ENCODE results near the gene ZDHHC17.
A peak's percentile ranks its signal among the peaks of the same experiment; 100 is the strongest.
"Not testable (repeated sequence)": the region's sequence is repeated elsewhere in the genome, so short reads cannot be mapped to it uniquely, and the experiment has no call there.

ZDHHC17 gene

DNA sequence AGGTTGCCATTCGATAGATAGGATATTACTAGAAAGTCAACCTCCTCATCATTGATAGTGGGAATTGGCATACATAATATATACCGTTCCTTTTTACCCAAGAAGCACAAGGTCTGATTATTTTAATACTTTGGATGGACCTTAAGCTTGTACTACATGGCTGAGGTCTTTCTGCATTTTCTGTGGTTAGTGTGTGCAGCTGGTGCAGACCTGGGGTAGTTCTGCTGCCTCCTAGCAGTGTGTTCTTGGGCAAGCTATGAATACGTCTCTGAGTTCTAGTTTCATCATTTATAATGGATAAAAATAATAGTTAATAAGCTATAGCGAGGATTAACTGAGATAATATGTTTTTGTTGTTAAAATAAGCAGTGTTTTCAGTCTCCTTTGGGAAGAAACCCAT lies 2.2 kb downstream of the ZDHHC17 start:
- no peak for DNase-seq (ENCODE audit: low read depth)

DNA sequence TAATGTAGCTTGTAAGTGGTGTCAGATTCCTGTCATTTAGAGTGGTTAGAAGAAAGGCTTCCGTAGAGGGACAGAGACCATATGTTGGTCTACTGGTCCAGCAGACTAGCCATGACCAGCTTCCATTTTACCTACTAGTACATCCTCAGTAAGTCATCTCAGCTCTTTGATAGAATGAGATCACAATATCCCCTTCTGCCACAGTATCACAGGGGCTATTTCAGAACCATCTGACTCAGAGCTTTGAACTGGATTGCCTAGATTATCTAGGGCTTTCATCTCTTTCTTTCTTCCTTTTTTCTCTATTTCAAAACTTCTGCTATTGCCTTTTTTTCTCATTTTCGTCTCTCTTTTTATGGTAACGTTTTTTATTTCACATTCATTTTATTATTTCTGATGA lies 4.7 kb downstream of the ZDHHC17 start:
- peak; percentile 31 for DNase-seq (ENCODE audit: low read depth)

DNA sequence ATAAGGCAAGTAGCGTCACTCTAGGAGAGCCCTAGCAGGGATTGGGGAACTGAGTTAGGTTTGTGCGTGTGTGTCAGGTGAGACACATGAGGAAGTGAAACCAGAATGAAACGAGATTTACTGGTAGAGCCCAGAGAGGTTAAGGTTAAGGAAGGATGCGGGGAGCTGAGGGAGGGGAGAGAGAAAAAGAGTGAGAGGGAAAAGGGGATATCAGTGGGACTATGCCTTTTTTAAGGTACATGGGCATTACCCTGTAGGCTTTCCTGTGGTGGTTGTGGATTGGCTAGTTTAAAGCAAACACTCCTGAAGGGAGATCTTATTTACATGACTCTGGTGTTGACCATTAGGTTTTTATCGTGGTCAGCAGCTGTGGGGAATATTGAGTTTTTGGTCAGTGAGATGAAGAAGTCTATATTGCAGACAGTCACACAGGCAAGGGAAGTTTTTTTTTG lies 13.9 kb downstream of the ZDHHC17 start:
- no peak for DNase-seq (ENCODE audit: low read depth)

DNA sequence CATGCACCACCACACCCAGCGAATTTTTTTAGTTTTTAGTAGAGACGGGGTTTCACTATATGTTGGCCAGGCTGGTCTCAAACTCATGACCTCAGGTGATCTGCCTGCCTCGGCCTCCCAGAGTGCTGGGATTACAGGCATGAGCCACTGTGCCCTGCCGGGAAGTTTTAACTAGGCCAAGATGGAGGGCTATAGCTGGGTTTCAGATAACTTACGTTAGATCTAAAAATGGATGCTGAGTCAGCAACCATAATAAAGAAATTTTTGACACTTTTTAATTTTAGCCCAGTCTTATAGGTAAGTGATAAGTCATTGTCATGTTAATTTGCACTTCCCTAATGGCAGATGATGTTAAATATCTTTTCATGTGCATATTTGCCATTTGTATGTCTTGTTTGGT lies 14.4 kb downstream of the ZDHHC17 start:
- no peak for DNase-seq (ENCODE audit: low read depth)

DNA sequence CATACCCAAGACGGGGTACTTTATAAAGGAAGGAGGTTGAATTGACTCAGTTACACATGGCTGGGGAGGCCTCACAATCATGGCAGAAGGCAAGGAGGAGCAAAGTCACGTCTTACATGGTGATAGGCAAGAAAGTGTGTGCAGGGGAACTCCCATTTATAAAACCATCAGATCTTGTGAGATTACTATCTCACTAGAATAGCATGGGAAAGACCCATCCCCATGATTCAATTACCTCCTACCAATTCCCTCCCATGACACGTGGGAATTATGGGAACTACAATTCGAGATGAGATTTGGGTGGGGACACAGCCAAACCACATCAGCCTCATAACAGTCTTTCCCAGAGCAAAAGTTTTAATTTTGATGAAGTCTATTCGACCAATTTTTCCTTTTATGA lies 15.4 kb downstream of the ZDHHC17 start:
- not testable (repeated sequence) for DNase-seq (ENCODE audit: low read depth)

DNA sequence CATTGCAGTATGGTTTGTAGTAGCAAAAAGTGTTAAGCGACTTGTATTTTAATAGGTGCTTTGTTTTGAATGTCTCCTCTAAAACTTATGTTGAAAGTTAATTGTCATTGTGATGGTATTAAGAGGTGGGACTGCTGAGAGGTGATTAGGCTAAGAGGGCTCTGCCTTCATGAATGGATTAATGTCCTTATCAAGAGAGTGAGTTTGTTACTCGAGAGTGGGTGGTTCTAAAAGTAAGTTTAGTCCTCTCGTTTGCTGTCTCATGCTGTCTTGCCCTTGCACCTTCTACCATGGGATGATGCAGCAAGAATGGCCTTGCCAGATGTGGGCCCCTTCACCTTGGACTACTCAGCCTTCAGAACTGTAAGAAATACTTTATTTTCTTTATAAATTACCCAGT lies 17.4 kb downstream of the ZDHHC17 start:
- no peak for DNase-seq (ENCODE audit: low read depth)

DNA sequence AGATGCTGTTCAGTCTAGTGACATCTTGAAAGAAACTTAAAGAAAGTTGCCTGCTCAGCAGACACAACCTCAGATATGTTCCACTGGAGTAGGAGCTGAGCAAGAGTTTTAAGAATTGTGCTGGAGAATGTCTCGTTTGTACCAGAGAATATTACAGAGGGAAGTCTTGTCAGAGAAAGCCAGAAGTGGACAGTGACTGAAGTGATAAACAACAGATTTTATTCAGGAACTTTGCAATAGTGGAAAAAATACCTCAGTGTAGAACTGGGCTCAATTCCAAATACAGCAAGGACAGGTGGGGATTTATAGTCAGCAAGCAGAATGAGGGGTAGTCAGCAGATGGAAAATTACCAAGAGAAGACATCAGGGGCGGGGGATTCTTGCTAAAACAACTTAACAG lies 18.6 kb downstream of the ZDHHC17 start:
- no peak for DNase-seq (ENCODE audit: low read depth)

DNA sequence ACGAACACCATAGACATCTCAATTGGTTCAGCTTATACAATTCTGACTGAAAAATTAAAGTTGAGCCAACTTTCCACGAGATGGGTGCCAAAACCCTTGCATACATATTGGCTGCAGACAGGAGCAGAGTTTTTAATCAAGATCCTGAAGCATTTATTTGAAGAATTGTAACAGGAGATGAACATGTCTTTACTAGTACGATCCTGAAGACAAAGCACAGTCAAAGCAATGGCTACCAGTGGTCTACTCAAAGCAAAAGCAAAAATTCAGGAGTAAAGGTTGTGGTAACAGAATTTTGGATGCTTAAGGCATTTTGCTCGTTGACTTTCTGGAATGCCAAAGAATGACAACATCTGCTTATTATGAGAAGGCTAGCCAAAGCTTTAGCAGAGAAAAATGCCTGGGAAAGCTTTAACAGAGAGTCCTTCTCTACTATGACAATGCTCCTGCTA lies 20.7 kb downstream of the ZDHHC17 start:
- DNase-seq (ENCODE audit: low read depth), result peak; percentile 87

DNA sequence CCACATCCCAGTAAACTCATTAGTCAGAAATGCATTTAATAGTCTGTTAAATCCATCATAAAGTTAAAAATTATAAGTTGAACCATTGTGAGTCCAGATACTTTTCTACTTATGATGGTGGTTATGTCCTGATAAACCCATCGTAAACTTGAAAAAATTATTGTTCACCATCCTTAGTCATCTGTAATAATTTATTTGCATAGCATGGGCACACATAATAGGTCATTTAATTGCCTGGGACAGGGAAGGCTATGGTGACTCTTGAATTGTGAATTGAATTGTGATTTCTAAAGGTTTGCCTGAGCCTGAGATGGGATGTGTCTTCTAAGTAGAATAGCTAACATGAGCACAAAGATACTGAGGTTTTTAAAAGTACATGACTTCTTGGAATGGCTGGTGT lies 21.5 kb downstream of the ZDHHC17 start:
- peak; percentile 18 for DNase-seq (ENCODE audit: low read depth)

DNA sequence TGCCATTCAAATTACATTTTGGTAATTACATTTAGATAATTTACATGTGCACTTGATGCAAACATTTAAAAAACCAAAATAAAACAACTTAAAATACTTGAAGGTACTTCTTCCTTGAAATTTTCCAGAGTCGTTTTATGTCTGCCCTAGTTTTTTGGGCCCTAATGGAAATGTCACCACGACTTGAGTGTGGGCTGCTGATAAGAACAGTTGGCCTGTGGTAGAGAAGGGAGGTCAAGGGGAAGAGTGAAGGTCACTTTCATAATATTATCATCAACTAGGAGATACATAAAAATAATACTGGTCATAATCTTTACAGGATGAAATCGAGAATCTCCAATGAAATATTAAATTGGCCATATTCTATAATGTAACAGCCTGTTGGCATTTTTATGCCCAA lies 23.1 kb downstream of the ZDHHC17 start:
- DNase-seq (ENCODE audit: low read depth), result no peak

DNA sequence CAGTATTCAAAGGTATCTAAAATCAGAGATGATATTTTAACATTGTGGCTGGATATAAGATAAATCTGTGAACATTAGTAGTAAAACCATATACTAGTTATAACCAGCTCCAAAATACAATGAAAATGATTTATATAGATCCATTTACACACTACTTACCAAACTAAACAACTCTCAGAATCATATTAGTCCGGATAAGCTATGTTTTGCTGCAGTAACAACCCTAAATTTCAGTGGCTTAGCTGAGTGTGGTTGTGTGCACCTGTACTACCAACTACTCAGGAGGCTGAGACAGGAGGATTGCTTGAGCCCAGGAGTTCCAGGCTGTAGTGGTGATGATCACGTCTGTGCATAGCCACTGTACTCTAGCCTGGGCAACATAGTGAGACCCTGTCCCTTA lies 23.8 kb downstream of the ZDHHC17 start:
- no peak for DNase-seq (ENCODE audit: low read depth)

DNA sequence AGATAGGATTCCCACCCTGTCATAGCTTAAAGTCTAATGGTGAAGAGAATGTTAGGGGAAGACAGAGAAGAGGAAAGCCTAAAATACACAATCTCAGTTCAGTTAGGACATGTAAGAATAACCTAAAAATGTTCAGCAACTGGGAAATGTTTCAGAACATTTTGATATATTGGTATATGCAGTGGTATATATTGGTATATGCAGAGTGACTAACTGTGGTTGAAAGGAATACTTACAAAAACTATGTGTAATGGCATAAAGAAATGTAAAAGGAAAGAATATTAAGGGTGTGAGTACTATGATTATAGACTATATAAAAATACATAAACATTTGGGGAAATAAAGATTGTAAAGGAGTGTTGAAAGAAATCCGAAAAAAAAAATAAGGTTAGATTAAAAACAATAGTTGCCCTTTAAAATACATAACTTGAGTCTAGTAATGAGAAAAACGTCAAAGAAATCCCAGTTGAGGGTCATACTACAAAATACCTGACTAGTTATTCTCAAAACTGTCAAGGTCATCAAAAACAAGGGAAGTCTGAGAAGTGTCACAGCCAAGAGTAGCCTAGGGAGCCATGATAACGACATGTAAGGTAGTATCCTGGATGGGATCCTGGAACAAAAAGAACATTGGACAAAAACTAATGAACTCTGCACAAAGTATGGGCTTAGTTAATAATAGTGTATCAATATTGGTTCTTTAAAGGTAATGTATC lies 25.6 kb downstream of the ZDHHC17 start:
- DNase-seq (ENCODE audit: low read depth), result no peak

DNA sequence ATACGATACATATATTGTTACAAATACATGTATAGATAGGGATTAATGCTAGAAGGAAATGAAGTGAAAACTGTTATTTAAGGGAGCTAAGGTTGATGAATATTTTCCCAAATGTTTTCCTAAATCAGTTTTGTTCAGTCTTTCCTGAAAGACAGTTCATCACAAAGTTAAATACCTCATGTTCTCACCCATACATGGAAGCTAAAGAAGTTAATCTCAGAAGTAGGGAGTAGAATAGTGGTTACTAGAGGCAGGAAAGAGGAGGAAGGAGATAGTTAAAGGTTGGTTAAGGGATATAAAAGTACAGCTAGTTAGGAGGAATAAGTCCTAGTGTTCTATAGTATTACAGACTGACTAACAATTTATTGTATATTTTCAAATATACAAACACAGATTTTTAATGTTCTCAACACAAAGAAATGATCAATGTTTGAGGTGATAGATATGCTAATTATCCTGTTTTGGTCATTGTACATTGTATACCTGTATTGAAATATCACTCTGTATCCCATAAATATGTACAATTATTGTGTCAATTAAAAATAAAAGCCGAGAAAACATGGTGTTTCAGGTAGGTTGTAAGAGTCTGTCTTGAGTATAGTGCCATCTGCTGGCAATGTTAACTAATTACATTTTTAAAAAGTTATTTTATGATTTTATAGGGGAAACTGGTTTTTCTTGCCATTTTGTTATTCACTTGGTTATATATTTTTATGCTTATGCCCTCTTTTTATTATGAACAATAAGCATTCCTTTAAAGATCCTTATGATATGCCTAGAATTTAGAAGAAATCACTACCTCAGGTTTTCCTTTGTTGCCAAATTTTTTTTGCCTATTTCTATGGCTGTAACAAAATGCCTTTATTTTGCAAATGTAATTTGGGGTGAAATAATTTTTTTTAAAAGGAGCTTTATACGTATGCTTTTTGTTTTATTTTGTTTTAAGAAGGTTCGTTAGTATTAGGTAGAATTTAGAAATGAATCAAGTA lies 26.9 kb downstream of the ZDHHC17 start:
- DNase-seq (ENCODE audit: low read depth), result peak; percentile 34

DNA sequence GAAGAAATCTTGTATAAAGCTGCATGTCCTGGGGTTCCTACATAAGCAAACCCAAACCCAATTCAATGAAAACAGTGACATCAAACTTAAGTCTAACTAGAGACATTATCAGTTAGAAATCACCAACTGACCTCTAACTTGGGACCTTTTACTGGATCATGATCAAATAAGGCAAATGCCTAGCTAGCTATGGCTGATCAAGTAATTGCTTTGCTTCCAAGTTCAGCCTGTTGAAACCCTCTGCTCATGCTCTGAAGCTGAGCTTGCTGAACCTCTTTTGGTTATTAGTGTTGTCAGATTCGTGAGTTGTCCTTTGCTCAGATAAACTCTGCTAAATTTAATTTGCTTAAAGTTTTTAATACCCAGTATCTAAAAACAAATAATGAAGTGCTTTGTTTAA lies 28.9 kb downstream of the ZDHHC17 start:
- DNase-seq (ENCODE audit: low read depth), result no peak

DNA sequence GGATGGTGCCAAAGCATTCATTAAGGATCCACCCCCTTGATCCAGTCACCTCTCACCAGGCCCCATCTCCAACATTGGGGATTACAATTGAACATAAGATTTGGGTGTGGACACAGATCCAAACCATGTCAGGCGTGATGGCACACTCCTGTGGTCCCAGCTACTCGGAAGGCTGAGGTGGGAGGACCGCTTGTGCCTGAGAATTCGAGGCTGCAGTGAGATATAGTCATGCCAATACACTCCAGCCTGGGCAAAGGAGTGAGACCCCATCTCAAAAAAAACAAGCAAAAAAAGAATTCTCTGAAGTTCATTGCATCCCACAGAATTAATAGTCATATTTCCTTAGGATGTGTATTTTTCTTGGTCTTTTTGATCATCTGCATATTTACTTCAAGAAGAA lies 34.9 kb downstream of the ZDHHC17 start:
- no peak for DNase-seq (ENCODE audit: low read depth)

DNA sequence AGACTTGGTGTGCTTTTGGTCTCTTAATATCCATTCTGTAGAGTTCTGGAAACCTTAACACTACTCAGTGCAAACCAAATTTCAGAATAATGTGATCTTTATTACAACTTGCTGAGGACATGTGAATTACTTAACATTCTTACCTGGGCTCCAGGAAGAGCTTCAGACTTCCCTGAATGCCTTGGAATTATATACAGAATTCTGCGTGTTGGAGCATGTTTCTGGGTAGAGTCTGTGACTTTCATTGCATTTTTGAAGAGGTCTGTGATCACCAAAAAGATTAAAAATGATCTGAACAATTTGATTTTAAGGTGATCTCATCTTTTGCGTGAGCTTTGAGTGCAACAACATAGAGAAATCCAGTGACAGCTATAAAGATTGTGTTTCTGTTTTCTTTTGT lies 35.4 kb downstream of the ZDHHC17 start:
- DNase-seq (ENCODE audit: low read depth), result no peak

DNA sequence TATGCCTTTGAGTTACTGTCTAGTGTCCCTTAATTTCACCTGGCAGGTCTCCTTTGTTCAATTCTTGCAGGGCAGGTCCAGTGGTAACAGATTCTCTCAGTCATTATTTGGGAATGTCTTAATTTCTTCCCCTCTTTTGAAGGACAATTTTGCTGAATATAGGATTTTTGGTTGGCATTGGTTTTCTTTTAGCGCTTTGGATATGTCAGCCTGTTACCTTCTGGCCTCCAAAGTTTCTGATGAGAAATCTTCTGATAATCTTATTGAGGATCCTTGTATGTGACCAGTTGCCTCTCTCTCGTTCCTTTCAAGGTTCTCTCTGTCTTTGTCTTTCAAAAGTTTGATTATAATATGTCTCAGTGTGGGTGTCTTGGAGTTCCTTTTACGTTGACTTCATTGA lies 38.1 kb downstream of the ZDHHC17 start:
- DNase-seq (ENCODE audit: low read depth), result no peak

DNA sequence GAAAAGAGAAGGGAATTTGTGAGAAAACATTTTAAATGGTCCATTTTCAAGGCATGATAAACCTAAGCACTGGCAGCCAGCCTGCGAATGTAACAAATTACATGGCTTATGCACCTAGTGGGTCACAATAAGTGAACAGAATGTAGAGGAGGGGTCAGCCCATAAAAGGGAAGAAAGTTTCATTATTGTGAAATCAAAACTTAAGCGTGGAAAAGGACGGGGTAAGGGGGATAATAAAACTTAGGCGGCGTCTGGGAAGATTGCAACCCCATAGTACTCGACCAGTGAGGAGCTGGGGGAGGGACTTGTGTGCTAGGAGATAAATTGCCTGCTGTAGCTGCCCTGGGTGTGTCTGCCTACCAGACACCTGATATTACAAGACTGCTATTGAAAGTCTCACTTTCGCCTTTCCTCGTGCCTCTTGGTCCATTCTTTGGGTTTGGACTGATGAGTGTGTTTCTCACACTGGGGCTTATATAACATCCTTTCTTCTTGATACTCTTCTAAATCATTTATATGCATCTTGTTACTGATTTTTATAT lies 40.6 kb downstream of the ZDHHC17 start:
- DNase-seq (ENCODE audit: low read depth), result no peak

DNA sequence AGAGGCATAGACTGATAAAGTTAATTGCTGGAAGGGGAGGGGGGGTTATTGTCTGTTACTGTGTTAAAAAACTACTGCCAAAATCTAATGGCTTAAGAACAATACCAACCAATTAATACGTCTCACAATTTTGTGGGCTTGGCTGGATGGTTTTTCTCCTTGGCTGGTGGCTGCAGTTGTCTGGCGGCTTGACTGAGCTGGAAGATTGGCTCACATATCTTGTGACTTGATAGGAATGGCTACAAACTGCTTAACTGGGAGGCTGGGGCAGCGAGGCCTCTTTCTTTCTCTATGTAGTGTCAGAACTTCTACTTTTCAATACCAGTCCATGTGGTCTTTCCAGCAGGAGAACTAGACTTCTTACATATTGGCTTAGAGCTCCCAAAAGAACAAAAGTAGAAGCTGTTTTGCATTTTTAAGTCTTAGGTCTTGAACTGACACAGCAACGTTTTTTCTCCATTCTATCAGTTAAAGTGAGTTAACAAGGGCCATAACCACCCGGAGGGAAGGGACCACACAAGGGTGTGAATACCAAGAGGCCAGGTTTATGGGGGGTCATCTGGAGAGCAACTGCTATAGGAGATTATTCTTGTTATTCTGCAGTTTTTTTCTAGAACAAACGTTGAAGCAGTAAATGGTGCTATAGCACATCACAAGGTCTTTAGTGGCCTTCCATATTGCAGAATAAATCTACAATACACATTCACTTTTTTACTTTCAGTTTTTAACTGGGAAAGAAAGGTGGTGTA lies 46.9 kb downstream of the ZDHHC17 start:
- no peak for DNase-seq (ENCODE audit: low read depth)

DNA sequence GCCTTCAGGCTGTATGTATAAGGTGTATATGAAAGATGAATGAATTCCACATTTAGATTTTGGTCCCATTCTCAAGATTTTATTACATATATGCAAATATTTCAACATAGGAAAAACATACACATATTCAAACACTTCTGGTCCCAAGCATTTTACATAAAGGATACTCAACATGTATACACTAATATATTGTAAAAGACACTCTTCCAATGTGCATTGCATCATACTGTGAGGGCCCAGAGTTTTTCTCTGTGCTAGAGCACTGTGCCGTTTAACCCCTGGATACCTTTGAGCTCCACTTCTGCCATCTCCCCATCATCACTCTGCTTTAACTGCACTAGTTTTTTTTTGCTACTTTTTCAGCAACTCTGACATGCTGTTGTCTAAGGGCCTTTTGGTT lies 48.1 kb downstream of the ZDHHC17 start:
- DNase-seq (ENCODE audit: low read depth), result no peak

DNA sequence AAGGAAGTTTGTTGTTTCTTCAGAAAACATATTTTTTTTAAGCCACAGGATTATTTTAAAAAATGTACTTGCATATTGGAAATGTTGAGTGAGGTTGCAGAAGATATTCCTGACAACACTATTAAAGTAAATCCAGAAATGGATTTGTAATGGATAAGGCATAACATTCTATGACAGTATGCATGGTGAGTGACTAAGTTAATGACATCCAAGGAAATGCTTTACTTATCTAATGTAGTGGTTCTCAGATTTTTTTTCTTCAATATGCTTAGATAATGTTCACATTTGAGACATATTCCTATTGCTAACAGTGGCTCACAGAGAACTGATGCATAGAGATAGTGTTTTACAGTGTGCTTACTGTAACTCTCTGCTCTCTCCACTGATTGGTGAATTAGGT lies 49.4 kb downstream of the ZDHHC17 start:
- no peak for DNase-seq (ENCODE audit: low read depth)

DNA sequence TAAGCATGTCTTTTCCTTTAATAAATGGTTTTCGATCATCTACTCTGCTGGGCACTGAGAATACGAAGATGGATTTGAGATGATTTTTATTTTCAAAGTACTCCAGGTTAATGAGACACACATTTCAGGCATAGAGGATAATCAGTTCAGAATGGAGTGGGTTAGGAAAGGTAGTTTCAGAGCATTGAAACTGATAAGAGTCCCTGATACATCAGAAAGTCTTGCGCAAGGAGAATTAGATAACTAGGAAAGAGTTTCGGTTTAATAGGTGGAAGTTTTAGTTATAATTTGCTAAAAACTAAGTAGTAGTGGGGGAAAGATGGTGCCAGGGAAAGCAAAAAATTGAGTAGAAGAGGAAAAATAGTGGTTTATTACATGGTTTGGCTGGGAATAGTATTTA lies 50.1 kb downstream of the ZDHHC17 start:
- no peak for DNase-seq (ENCODE audit: low read depth)

Data from EH (cell line).